Measurements from ENCODE around the gene TPBG. TPM values are rescaled to one million over a fixed set of nuclear protein-coding genes. Genes with fewer than 3 reads are reported as not detected.
A peak's percentile ranks its signal among the peaks of the same experiment; 100 is the strongest.

TPBG gene
- total and polyA plus RNA-seq, 2 experiments from 2014 or later: 127 to 174 TPM

DNA sequence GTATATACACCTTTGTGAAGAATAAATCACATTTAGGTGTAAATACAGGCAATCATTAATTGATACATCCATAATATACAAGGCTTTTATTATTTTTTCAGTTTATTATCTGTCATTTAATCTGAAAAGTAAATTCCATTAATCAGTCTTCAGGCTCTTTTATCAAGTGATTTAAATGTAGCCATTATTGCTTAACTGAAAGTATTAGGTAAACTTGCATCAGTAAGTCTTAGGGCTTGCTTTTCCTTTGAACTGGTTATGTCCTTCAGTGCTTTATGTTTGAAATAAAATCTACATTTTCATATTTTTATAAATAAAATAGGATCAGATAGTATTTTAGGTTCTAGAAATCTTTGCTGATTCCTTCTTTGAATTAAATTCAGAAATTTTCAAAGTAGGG lies 4.1 kb downstream of the TPBG start:
- Histone ChIP-seq H2AFZ (no peak overlapping the region), H3K9me2 (ENCODE audit: insufficient read depth) (no peaks in the 10 kb centered on the region), H4K20me1 (ENCODE audit: insufficient read depth) (peaks cover 12% of the 10 kb centered on the region; the same call in 1 of the 2 replicates), H3K9me3 (ENCODE audit: low read depth) (no peaks in the 10 kb centered on the region), H3K79me2 (ENCODE audit: insufficient read depth) (peaks cover 71% of the 10 kb centered on the region), H3K36me3 (ENCODE audit: low read depth) (peaks cover 11% of the 10 kb centered on the region; the same call in 1 of the 2 replicates), H3K27ac (no peak overlapping the region; the same call in 1 of the 2 replicates), H3K27me3 (replicated peaks; ENCODE audit: insufficient read depth) (no peaks in the 10 kb centered on the region), H3K4me2 (ENCODE audit: unreplicated experiment) (peak overlapping the region; percentile 90), H3K4me1 (ENCODE audit: insufficient read depth) (peaks cover 62% of the 10 kb centered on the region), H3F3A (ENCODE audit: insufficient read depth) (peaks cover 69% of the 10 kb centered on the region), H3K4me3 (peak overlapping the region; percentile 99), H3K9ac (peak overlapping the region; percentile 32)
- no peak for DNase-seq
- in situ Hi-C loops (cut with MboI): loop anchor here (25.0 kb wide), 1 partner anchor 695 kb away; the partner anchor contains the start of genes DOP1A and UBE3D
- TF ChIP-seq EZH2phosphoT487 (IDR thresholded peaks at IDR 0.05; ENCODE audit: insufficient read depth, low read depth): no peak
- no peak for TF ChIP-seq EZH2 (IDR thresholded peaks at IDR 0.05; ENCODE audit: insufficient read depth, poor library complexity, severe bottlenecking)

DNA sequence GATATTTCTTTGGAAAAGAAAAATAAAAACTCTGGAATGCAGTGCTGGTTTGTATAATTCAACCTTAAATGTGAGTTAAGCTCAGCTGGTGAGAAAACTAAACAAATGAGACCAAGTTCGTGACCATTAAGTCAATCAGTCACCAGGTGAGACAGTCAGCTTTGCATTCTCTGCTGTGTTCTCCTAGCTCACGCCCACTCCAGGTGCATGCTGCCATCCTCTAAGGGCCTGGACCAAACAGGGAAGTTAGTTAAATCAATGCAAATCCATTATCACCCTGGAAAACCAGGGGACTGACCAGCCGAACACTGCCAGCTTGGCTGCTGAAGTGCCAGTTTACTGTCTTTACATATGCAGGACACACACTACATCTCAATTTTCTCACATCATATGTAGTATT lies 7.2 kb downstream of the TPBG start:
- peak overlapping the region; percentile 64; the same call in 1 of the 2 replicates for H3K27ac ChIP-seq
- peaks cover 12% of the 10 kb centered on the region; the same call in 1 of the 2 replicates for H4K20me1 ChIP-seq (ENCODE audit: insufficient read depth)
- H3K4me3 ChIP-seq: no peak overlapping the region
- H3K36me3 ChIP-seq (ENCODE audit: low read depth): peaks cover 11% of the 10 kb centered on the region; the same call in 1 of the 2 replicates
- 98% methylated on average over 3 of the region's 3 CpGs for WGBS, 2 experiments (ENCODE audit: low coverage in 1 of 2, low lambda C conversion rate in 2 of 2, missing lambda C conversion rate in 2 of 2)
- peaks cover 75% of the 10 kb centered on the region for H3K79me2 ChIP-seq (ENCODE audit: insufficient read depth)
- TF ChIP-seq EZH2phosphoT487 (IDR thresholded peaks at IDR 0.05; ENCODE audit: insufficient read depth, low read depth) (no peak), EZH2 (IDR thresholded peaks at IDR 0.05; ENCODE audit: insufficient read depth, poor library complexity, severe bottlenecking) (no peak)
- H3K9me2 ChIP-seq (ENCODE audit: insufficient read depth): no peaks in the 10 kb centered on the region
- H2AFZ ChIP-seq: no peak overlapping the region
- peaks cover 54% of the 10 kb centered on the region for H3F3A ChIP-seq (ENCODE audit: insufficient read depth)
- in situ Hi-C loops (cut with MboI): loop anchor here (25.0 kb wide), 1 partner anchor 692 kb away; the partner anchor contains the start of genes DOP1A and UBE3D
- no peaks in the 10 kb centered on the region for H3K9me3 ChIP-seq (ENCODE audit: low read depth)
- DNase-seq: no peak
- no peak overlapping the region for H3K9ac ChIP-seq
- no peaks in the 10 kb centered on the region for H3K27me3 ChIP-seq (replicated peaks; ENCODE audit: insufficient read depth)
- no peak overlapping the region for H3K4me2 ChIP-seq (ENCODE audit: unreplicated experiment)
- H3K4me1 ChIP-seq (ENCODE audit: insufficient read depth): peaks cover 67% of the 10 kb centered on the region

DNA sequence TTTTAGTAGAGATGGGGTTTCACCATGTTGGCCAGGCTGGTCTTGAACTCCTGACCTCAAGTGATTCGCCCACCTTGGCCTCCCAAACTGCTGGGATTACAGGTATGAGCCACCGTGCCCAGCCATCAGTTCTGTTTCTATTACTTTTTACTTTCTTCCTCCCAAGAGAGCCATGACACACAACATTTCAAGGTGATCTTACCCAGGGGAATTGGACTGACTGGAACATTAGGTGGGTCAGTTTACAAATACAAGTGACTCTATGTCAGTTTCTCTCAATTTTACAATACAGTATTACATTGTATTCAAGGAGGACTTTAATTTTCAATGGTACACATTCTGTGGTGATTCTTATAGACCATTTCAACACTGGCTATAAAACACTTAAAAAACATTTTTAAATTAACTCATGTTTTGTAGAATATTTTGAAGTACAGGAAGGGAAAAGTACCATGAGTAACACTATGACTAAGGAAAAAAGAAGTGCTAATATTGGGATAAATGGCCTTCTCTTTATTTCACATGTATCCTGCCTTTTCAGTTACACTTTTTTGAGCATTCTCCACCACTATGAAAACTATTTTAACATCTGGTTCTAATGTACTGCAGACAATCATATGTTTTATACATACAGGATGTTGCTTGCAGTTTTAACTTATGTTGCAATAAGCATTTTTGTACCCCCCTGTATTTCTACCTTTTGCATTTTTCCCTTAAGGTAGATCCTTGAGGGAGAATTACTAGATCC lies 8.4 kb downstream of the TPBG start:
- Histone ChIP-seq H3K4me3 (0 out of 2 replicates have a peak overlapping the region, but pooled peaks have one; percentile 3), H3K9ac (0 out of 2 replicates have a peak overlapping the region, but pooled peaks have one; percentile 8), H3K4me2 (ENCODE audit: unreplicated experiment) (peak overlapping the region; percentile 20), H3K4me1 (ENCODE audit: insufficient read depth) (peaks cover 55% of the 10 kb centered on the region), H2AFZ (no peak overlapping the region), H3K9me2 (ENCODE audit: insufficient read depth) (no peaks in the 10 kb centered on the region), H3K27ac (peak overlapping the region; percentile 64), H3F3A (ENCODE audit: insufficient read depth) (peaks cover 44% of the 10 kb centered on the region), H3K79me2 (ENCODE audit: insufficient read depth) (peaks cover 64% of the 10 kb centered on the region), H3K36me3 (ENCODE audit: low read depth) (peaks cover 1% of the 10 kb centered on the region; the same call in 1 of the 2 replicates), H3K27me3 (replicated peaks; ENCODE audit: insufficient read depth) (no peaks in the 10 kb centered on the region), H3K9me3 (ENCODE audit: low read depth) (no peaks in the 10 kb centered on the region), H4K20me1 (ENCODE audit: insufficient read depth) (0 out of 2 replicates have a peak, but pooled peaks cover under 1% of the 10 kb centered on the region)
- TF ChIP-seq EZH2phosphoT487 (IDR thresholded peaks at IDR 0.05; ENCODE audit: insufficient read depth, low read depth) (no peak), EZH2 (IDR thresholded peaks at IDR 0.05; ENCODE audit: insufficient read depth, poor library complexity, severe bottlenecking) (no peak)
- in situ Hi-C loops (cut with MboI): loop anchor here (25.0 kb wide), 1 partner anchor 690 kb away; the partner anchor contains the start of genes DOP1A and UBE3D
- WGBS, 2 experiments (ENCODE audit: low coverage in 1 of 2, low lambda C conversion rate in 2 of 2, missing lambda C conversion rate in 2 of 2): 66 to 70% methylated on average over 2 of the region's 2 CpGs
- DNase-seq: peak; percentile 72

DNA sequence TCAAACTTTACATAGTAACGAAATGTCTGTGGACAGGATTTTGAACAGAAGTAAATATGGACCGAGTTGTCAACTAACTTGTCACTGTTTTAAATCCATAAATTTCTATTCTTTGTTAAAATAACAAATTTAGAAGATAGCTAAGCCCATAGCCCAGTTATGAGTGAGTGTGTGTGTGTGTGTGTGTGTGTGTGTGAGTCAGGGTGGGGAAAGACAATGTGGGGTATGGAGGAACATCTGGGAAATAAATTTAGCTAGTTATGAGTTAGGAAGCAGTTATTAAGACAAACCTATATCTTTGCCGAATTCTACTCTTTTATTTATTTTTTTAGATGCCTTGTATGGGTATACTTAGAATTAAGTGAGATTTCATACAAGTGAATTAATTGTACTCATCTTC lies 9.0 kb downstream of the TPBG start:
- Histone ChIP-seq H3K79me2 (ENCODE audit: insufficient read depth) (peaks cover 57% of the 10 kb centered on the region), H3F3A (ENCODE audit: insufficient read depth) (peaks cover 44% of the 10 kb centered on the region), H2AFZ (no peak overlapping the region), H3K27me3 (replicated peaks; ENCODE audit: insufficient read depth) (no peaks in the 10 kb centered on the region), H3K27ac (peak overlapping the region; percentile 64), H3K9ac (0 out of 2 replicates have a peak overlapping the region, but pooled peaks have one; percentile 8), H3K9me3 (ENCODE audit: low read depth) (no peaks in the 10 kb centered on the region), H4K20me1 (ENCODE audit: insufficient read depth) (no peaks in the 10 kb centered on the region), H3K4me1 (ENCODE audit: insufficient read depth) (peaks cover 50% of the 10 kb centered on the region), H3K9me2 (ENCODE audit: insufficient read depth) (no peaks in the 10 kb centered on the region), H3K36me3 (ENCODE audit: low read depth) (no peaks in the 10 kb centered on the region; the same call in 1 of the 2 replicates), H3K4me2 (ENCODE audit: unreplicated experiment) (peak overlapping the region; percentile 20), H3K4me3 (no peak overlapping the region)
- DNase-seq: no peak
- TF ChIP-seq EZH2phosphoT487 (IDR thresholded peaks at IDR 0.05; ENCODE audit: insufficient read depth, low read depth) (no peak), EZH2 (IDR thresholded peaks at IDR 0.05; ENCODE audit: insufficient read depth, poor library complexity, severe bottlenecking) (no peak)
- in situ Hi-C loops (cut with MboI): loop anchor here (25.0 kb wide), 1 partner anchor 690 kb away; the partner anchor contains the start of genes DOP1A and UBE3D
- WGBS, 2 experiments (ENCODE audit: low coverage in 1 of 2, low lambda C conversion rate in 2 of 2, missing lambda C conversion rate in 2 of 2): 76 to 85% methylated on average over 3 of the region's 3 CpGs

Measured in GM23248 (cell line).